Measurements from ENCODE around the gene NCAPG2.

DNA sequence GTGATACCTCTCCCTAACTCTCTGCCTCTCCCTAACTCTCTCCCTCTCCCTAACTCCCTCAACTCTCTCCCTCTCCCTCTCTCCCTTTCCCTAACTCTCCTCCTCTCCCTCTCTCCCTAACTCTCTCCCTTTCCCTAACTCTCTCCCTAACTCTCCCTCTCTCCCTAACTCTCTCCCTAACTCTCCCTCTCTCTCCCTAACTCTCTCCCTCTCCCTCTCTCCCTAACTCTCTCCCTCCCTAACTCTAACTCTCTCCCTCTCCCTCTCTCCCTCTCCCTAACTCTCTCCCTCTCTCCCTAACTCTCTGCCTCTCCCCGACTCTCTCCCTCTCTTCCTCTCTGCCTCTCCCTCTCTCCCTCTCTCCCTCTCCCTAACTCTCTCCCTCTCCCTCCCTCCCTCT is 115.0 kb downstream of the NCAPG2 start:
- TF ChIP-seq, protein P1, sequence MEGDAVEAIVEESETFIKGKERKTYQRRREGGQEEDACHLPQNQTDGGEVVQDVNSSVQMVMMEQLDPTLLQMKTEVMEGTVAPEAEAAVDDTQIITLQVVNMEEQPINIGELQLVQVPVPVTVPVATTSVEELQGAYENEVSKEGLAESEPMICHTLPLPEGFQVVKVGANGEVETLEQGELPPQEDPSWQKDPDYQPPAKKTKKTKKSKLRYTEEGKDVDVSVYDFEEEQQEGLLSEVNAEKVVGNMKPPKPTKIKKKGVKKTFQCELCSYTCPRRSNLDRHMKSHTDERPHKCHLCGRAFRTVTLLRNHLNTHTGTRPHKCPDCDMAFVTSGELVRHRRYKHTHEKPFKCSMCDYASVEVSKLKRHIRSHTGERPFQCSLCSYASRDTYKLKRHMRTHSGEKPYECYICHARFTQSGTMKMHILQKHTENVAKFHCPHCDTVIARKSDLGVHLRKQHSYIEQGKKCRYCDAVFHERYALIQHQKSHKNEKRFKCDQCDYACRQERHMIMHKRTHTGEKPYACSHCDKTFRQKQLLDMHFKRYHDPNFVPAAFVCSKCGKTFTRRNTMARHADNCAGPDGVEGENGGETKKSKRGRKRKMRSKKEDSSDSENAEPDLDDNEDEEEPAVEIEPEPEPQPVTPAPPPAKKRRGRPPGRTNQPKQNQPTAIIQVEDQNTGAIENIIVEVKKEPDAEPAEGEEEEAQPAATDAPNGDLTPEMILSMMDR (conservative IDR thresholded peaks at IDR 0.05; ENCODE audit: low read length), result no peak
- no peak for TF ChIP-seq EZH2phosphoT487 (IDR thresholded peaks at IDR 0.05; ENCODE audit: borderline replicate concordance)

Data from Loucy (cell line).